Measurements from ENCODE around the gene TP73.

The TP73 gene

GRCh38 chr1:3662080-3662671, 9.9 kb downstream of the TP73 start:
- H3K9me3 ChIP-seq (ENCODE audit: control insufficient read depth, insufficient read depth, low read length): no peaks in the 10 kb centered on the region
- no peak overlapping the region for H3K9ac ChIP-seq (ENCODE audit: low read depth, low read length)
- H3K4me3 ChIP-seq (ENCODE audit: low read depth, low read length): no peak overlapping the region
- H3K4me1 ChIP-seq (ENCODE audit: control insufficient read depth, insufficient read depth, low read length): no peaks in the 10 kb centered on the region
- peaks cover 6% of the 10 kb centered on the region for H3K27me3 ChIP-seq (ENCODE audit: control insufficient read depth, insufficient read depth, low read length)
- H3K36me3 ChIP-seq (ENCODE audit: control insufficient read depth, insufficient read depth, low read length): no peaks in the 10 kb centered on the region

GRCh38 chr1:3663999-3664699, 11.8 kb downstream of the TP73 start:
- Histone ChIP-seq H3K36me3 (ENCODE audit: control insufficient read depth, insufficient read depth, low read length) (no peaks in the 10 kb centered on the region), H3K9me3 (ENCODE audit: control insufficient read depth, insufficient read depth, low read length) (no peaks in the 10 kb centered on the region), H3K4me1 (ENCODE audit: control insufficient read depth, insufficient read depth, low read length) (no peaks in the 10 kb centered on the region), H3K27me3 (ENCODE audit: control insufficient read depth, insufficient read depth, low read length) (peaks cover 4% of the 10 kb centered on the region), H3K9ac (ENCODE audit: low read depth, low read length) (no peak overlapping the region), H3K4me3 (ENCODE audit: low read depth, low read length) (no peak overlapping the region)

DNA sequence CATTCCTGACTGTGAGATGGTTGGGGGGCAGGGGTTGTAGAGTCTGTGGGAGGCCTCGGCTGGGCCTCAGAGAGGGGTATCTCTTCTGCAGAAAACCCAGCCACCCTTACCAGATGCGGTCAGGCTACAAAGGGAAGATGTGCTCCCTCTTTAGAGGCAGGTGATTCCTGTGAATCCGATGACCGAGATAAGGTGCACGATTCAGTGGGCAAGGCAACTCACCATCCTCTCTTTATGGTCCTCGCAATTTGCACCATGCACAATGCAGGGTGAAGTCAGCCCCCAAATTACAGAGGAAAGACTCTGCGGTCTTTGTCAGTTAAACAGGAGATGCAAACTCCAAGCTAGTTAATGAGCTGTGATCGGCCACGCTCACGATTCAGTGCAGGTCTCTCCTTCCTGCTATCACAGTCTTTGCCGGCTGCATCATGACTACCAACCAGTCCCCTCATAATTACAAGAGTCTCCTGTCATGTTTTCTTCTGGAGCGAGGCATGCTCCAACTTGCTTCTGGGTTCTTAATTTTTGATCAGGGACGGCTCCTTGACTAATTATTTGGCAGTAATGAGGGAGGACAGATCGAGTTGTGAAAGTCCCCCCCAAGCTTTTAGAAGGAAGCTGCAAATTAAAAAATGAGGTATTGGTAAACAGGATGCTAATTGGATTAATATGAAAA, 12.5 kb downstream of the TP73 start:
- H3K4me3 ChIP-seq (ENCODE audit: low read depth, low read length): no peak overlapping the region
- H3K36me3 ChIP-seq (ENCODE audit: control insufficient read depth, insufficient read depth, low read length): no peaks in the 10 kb centered on the region
- no peak overlapping the region for H3K9ac ChIP-seq (ENCODE audit: low read depth, low read length)
- no peaks in the 10 kb centered on the region for H3K4me1 ChIP-seq (ENCODE audit: control insufficient read depth, insufficient read depth, low read length)
- peaks cover 4% of the 10 kb centered on the region for H3K27me3 ChIP-seq (ENCODE audit: control insufficient read depth, insufficient read depth, low read length)
- H3K9me3 ChIP-seq (ENCODE audit: control insufficient read depth, insufficient read depth, low read length): no peaks in the 10 kb centered on the region

DNA sequence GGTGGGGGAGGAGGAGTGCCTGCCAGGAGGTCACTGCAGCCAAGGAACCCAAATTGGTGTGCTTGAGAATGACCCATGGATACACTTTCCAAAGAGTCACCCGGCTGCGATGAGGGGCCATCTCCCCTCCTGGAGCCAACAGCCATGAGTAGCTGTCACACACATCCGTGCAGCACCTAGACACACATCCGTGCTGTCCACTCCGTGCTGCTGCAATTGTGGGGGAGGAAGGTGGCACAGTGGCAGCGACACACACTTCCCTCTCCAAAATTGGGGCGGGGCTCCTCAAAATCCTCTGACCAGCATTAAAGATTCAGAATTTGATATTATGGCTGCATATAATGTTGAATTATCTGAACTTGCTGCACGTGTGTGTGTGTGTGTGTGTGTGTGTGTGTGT, 15.8 kb downstream of the TP73 start:
- H3K9me3 ChIP-seq (ENCODE audit: control insufficient read depth, insufficient read depth, low read length): no peaks in the 10 kb centered on the region
- no peaks in the 10 kb centered on the region for H3K4me1 ChIP-seq (ENCODE audit: control insufficient read depth, insufficient read depth, low read length)
- no peaks in the 10 kb centered on the region for H3K27me3 ChIP-seq (ENCODE audit: control insufficient read depth, insufficient read depth, low read length)
- H3K9ac ChIP-seq (ENCODE audit: low read depth, low read length): no peak overlapping the region
- no peak overlapping the region for H3K4me3 ChIP-seq (ENCODE audit: low read depth, low read length)
- no peaks in the 10 kb centered on the region for H3K36me3 ChIP-seq (ENCODE audit: control insufficient read depth, insufficient read depth, low read length)

DNA sequence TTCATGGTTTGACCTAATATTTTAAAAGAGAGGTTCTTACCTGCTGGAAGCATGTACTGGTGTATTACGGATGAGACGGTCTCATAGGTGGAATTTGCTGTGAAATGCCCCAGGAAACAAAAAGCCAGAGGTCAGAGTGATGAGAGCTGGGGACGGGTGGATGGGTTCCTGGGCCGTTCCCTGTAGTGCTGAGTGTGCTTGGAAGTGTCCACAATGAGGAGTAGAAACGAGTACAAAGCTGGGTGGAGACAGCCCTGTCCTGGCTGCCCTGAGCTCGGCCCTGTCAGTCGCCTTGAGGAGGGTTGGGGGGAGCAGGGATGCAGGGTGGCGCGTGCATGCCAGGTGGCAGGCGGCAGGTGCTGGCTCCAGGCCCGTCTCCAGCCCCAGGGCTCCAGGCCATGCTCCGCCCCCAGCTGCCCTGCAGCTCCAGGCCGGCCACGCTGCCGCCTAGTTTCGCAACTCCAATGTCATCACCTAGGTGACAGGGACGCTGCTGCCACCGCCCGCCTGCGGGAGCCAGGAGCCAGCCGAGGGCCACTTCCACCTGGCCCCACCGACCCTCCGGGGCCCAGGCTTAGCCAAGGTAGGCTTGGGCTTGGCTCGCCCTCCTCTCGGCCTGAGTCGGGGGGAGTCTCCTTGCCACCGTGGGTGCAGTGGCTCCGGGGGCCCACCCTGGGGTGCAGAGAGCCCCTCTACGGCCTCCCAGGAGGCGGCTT, 16.4 kb downstream of the TP73 start:
- Histone ChIP-seq H3K4me1 (ENCODE audit: control insufficient read depth, insufficient read depth, low read length) (no peaks in the 10 kb centered on the region), H3K9ac (ENCODE audit: low read depth, low read length) (no peak overlapping the region)

DNA sequence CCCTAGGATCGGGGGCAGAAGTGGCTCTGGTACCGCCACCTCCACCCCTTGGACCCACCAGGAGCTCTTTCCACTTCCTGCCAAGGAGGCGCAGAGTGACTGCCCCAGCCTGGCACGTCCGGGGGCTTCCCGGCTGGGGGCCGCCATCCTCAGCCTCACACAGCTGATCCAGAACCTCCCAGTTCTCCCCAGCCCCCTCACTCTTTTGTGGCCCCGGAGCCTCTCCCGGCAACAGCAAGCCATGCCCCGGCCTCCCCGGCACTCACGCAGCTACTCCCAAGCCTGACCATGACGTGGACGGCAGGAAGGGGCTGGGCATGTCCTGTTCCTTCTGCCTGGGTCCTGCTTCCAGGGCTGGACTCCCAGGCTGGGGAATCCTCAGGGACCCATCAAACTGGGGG, 17.1 kb downstream of the TP73 start:
- Histone ChIP-seq H3K4me3 (ENCODE audit: low read depth, low read length) (no peak overlapping the region), H3K27me3 (ENCODE audit: control insufficient read depth, insufficient read depth, low read length) (no peaks in the 10 kb centered on the region), H3K9me3 (ENCODE audit: control insufficient read depth, insufficient read depth, low read length) (no peaks in the 10 kb centered on the region), H3K4me1 (ENCODE audit: control insufficient read depth, insufficient read depth, low read length) (no peaks in the 10 kb centered on the region), H3K9ac (ENCODE audit: low read depth, low read length) (no peak overlapping the region), H3K36me3 (ENCODE audit: control insufficient read depth, insufficient read depth, low read length) (no peaks in the 10 kb centered on the region)

More for the DNA sequence above, 16.4 kb downstream of the TP73 start:
- no peaks in the 10 kb centered on the region for H3K9me3 ChIP-seq (ENCODE audit: control insufficient read depth, insufficient read depth, low read length)
- no peaks in the 10 kb centered on the region for H3K27me3 ChIP-seq (ENCODE audit: control insufficient read depth, insufficient read depth, low read length)
- H3K4me3 ChIP-seq (ENCODE audit: low read depth, low read length): no peak overlapping the region
- H3K36me3 ChIP-seq (ENCODE audit: control insufficient read depth, insufficient read depth, low read length): no peaks in the 10 kb centered on the region

DNA sequence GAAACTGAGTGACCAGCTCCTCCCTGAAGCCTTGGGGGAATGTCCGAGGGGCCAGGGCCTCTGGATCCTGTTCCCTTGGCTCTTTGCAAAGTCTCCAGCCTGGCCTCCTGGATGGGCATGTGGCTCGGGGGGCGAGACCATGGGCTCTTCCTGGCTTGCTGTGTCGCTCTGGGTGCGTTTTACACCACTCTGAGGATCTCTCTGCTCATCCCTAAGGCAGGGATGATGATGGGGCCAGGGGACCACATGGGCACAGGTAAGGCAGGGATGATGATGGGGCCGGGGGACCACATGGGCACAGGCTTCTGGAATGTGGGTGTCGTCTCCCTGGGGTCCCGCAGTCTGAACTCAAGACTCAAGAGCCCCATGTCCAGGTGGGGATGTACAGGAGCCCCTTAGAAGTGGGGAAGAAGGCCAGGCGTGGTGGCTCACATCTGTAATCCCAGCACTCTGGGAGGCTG, 17.7 kb downstream of the TP73 start:
- no peaks in the 10 kb centered on the region for H3K27me3 ChIP-seq (ENCODE audit: control insufficient read depth, insufficient read depth, low read length)
- no peaks in the 10 kb centered on the region for H3K4me1 ChIP-seq (ENCODE audit: control insufficient read depth, insufficient read depth, low read length)

DNA sequence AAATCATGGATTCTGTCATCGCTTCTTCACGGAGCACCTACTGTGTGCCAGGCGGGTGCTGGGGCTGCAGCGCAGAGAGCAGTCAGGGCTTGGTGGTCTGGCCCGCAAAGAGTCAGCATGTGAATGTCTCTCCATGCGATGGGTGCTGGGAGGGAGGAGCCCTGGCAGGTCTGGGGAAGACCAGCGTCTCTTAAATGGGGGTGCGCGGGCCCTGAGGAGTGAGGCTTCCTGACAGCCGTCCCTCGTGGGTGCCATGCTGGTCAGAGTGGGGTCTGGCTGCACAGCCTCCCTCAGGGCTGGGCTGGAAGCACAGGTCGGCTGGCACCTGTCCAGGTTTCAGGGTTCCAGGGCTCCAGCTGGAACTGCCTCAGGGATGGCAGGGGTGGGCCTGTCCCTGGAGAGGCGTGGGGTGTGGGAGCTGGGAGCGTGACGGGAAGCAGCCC, 18.5 kb downstream of the TP73 start:
- no peaks in the 10 kb centered on the region for H3K36me3 ChIP-seq (ENCODE audit: control insufficient read depth, insufficient read depth, low read length)
- no peak overlapping the region for H3K4me3 ChIP-seq (ENCODE audit: low read depth, low read length)
- H3K27me3 ChIP-seq (ENCODE audit: control insufficient read depth, insufficient read depth, low read length): no peaks in the 10 kb centered on the region
- H3K4me1 ChIP-seq (ENCODE audit: control insufficient read depth, insufficient read depth, low read length): no peaks in the 10 kb centered on the region
- H3K9me3 ChIP-seq (ENCODE audit: control insufficient read depth, insufficient read depth, low read length): no peaks in the 10 kb centered on the region
- H3K9ac ChIP-seq (ENCODE audit: low read depth, low read length): no peak overlapping the region

More for the DNA sequence above, 17.7 kb downstream of the TP73 start:
- Histone ChIP-seq H3K9me3 (ENCODE audit: control insufficient read depth, insufficient read depth, low read length) (no peaks in the 10 kb centered on the region), H3K36me3 (ENCODE audit: control insufficient read depth, insufficient read depth, low read length) (no peaks in the 10 kb centered on the region), H3K4me3 (ENCODE audit: low read depth, low read length) (no peak overlapping the region), H3K9ac (ENCODE audit: low read depth, low read length) (no peak overlapping the region)

GRCh38 chr1:3671371-3672180, 19.3 kb downstream of the TP73 start:
- Histone ChIP-seq H3K9ac (ENCODE audit: low read depth, low read length) (no peak overlapping the region), H3K9me3 (ENCODE audit: control insufficient read depth, insufficient read depth, low read length) (no peaks in the 10 kb centered on the region), H3K4me3 (ENCODE audit: low read depth, low read length) (no peak overlapping the region), H3K27me3 (ENCODE audit: control insufficient read depth, insufficient read depth, low read length) (no peaks in the 10 kb centered on the region), H3K4me1 (ENCODE audit: control insufficient read depth, insufficient read depth, low read length) (no peaks in the 10 kb centered on the region), H3K36me3 (ENCODE audit: control insufficient read depth, insufficient read depth, low read length) (no peaks in the 10 kb centered on the region)

GRCh38 chr1:3672231-3672970, 20.1 kb downstream of the TP73 start:
- Histone ChIP-seq H3K9me3 (ENCODE audit: control insufficient read depth, insufficient read depth, low read length) (no peaks in the 10 kb centered on the region), H3K4me3 (ENCODE audit: low read depth, low read length) (no peak overlapping the region), H3K4me1 (ENCODE audit: control insufficient read depth, insufficient read depth, low read length) (no peaks in the 10 kb centered on the region), H3K36me3 (ENCODE audit: control insufficient read depth, insufficient read depth, low read length) (no peaks in the 10 kb centered on the region), H3K27me3 (ENCODE audit: control insufficient read depth, insufficient read depth, low read length) (no peaks in the 10 kb centered on the region), H3K9ac (ENCODE audit: low read depth, low read length) (no peak overlapping the region)

Data from iPS-15b (cell line).